Heart right ventricle (tissue), 16 donors: ENCODE results near the gene UGT1A3. TPM values are rescaled to one million over a fixed set of nuclear protein-coding genes. Genes with fewer than 3 reads are reported as not detected.

ENCODE experiments used
- ATAC-seq, 8 donors: fragments of 200-7000 bp; cut with Tn5 transposase; one replicate each; pipeline ENCODE4 v1.9.1; 2020; ENCODE audit warnings: mild to moderate bottlenecking in 8 of 8, moderate library complexity in 8 of 8, moderate number of reproducible peaks in 1 of 8
- DNase-seq, 2 donors: peaks; one replicate each; pipeline ENCODE4 v3.0.0-alpha.2; 2020
- H3K27ac ChIP-seq, 10 donors: fragments of 200-600 bp; sonication (generic) in 2 of 10; one replicate each; pipeline versions ENCODE4 v1.5.0 to v1.8.0; 2020 to 2022; ENCODE audit warnings: mild to moderate bottlenecking in 3 of 10
- H3K27me3 ChIP-seq, 7 donors: fragments of 200-600 bp; one replicate each; pipeline ENCODE4 v1.8.0; 2021 to 2022; ENCODE audit warnings: mild to moderate bottlenecking in 2 of 7
- H3K36me3 ChIP-seq, 9 donors: fragments of 200-600 bp; sonication (generic) in 1 of 9; one replicate each; pipeline versions ENCODE4 v1.5.0 to v1.8.0; 2020 to 2022; ENCODE audit warnings: mild to moderate bottlenecking in 2 of 9
- H3K4me1 ChIP-seq, 9 donors: fragments of 200-600 bp; sonication (generic) in 1 of 9; one replicate each; pipeline versions ENCODE4 v1.5.0 to v1.8.0; 2020 to 2022; ENCODE audit warnings: mild to moderate bottlenecking in 4 of 9
- H3K4me3 ChIP-seq, 10 donors: fragments of 200-600 bp; sonication (generic) in 2 of 10; one replicate each; pipeline versions ENCODE4 v1.5.0 to v1.8.0; 2020 to 2022; ENCODE audit warnings: mild to moderate bottlenecking in 7 of 10, moderate library complexity in 2 of 10
- H3K9me3 ChIP-seq, 11 donors: fragments of 200-600 bp in 10 of 11; sonication (generic) in 2 of 11; one replicate each; pipeline versions ENCODE4 v1.5.0 to v1.8.0; 2013 to 2022; ENCODE audit warnings: mild to moderate bottlenecking in 2 of 11, control low read depth in 1 of 11, moderate library complexity in 1 of 11
- WGBS, 2 donors: extraction: QIAGEN DNeasy Blood & Tissue Kit; methylation state at CpG; one replicate each; pipeline ENCODE4 v1.1.7; 2013; ENCODE audit warnings: inconsistent platforms in 1 of 2; 5-methylcytosine and 5-hydroxymethylcytosine counted together
- intact Hi-C, 10 donors: fragments of 100-400 bp; cut with DNase I; formaldehyde crosslinking; loops; one replicate each; pipeline versions ENCODE4 v1.11.1 to v1.14.2; 2022
- polyA plus RNA-seq, 2 donors: library from polyadenylated mRNA; stranded (reverse); fragments of 200-250 nt; gene quantifications; one replicate each; pipeline ENCODE4 v1.2.3, GENCODE V29; 2013
- total RNA-seq, 10 donors: library from RNA; stranded (reverse); fragmentation: NEBNext Ultra II Directional in 3 of 10; extraction: Animal tissue kit (Norgen Biotek cat#: 25700) in 3 of 10; gene quantifications; one replicate each; pipeline versions ENCODE4 v1.2.1 to v1.2.4, GENCODE V29; 2021 to 2023
- TF ChIP-seq, protein P1 (sequence below), 9 donors: fragments of 200-600 bp; sonication (generic) in 2 of 9; IDR thresholded peaks; one replicate each; pipeline versions ENCODE4 v1.5.0 to v1.8.0; 2021 to 2022; ENCODE audit warnings: antibody characterized with exemption in 9 of 9, mild to moderate bottlenecking in 5 of 9, moderate library complexity in 1 of 9
- donor health status: Arrhythmogenic right ventricular cardiomyopathy.
- donor health status: ischemic (EF 13 %, LVEDD 7.1; RV severe dilation, severe dysfunction).
- donor health status: healthy with polysubstance abuse.
- donor health status: DM: no; HTN: yes; CAD: no.
- donor health status: DM: no; HTN: no; CAD: no.
- donor health status: ischemic (EF 25% LVEDD 6.9; RV normal size, moderate dysfunction).
- donor health status: ischemic (EF 25% LVEDD 5.7; RV mildly dilated, moderate dysfunction).
- donor health status: healthy.
- donor health status: DM: yes; HTN: yes; CAD: no.
- donor health status: Ischemic cardiomyopathy.
- donor health status: ischemic (EF 35%, LVEDD 5.7; RV mildly dilated, moderate dysfunction).
- donor health status: nonischemic (EF 11% LVEDD 7.7; RV severe dilation, severe dysfunction).
- donor health status: DM: yes; HTN: yes; CAD: no.
- donor health status: PGD.
- donor health status: ischemic (EF 29% LVEDD 5.4; RV normal size, mild dysfunction).
- donor health status: nonischemic (EF 23%, LVEDD 6.1; RV moderate dilation, normal function).

Gene UGT1A3
- total and polyA plus RNA-seq, 12 donors: not detected

GRCh38 chr2:233684640-233685039 lies 44.2 kb upstream of the UGT1A3 start:
- ATAC-seq: no peak
- Histone ChIP-seq H3K9me3 (no peaks in the 10 kb centered on the region), H3K27ac (no peak overlapping the region), H3K4me1 (no peaks in the 10 kb centered on the region), H3K36me3 (no peaks in the 10 kb centered on the region), H3K4me3 (no peak overlapping the region), H3K27me3 (peaks cover 0 to 9% (median 0%) of the 10 kb centered on the region in 7 donors)
- intact Hi-C loops: no loop called here
- TF ChIP-seq, protein P1, sequence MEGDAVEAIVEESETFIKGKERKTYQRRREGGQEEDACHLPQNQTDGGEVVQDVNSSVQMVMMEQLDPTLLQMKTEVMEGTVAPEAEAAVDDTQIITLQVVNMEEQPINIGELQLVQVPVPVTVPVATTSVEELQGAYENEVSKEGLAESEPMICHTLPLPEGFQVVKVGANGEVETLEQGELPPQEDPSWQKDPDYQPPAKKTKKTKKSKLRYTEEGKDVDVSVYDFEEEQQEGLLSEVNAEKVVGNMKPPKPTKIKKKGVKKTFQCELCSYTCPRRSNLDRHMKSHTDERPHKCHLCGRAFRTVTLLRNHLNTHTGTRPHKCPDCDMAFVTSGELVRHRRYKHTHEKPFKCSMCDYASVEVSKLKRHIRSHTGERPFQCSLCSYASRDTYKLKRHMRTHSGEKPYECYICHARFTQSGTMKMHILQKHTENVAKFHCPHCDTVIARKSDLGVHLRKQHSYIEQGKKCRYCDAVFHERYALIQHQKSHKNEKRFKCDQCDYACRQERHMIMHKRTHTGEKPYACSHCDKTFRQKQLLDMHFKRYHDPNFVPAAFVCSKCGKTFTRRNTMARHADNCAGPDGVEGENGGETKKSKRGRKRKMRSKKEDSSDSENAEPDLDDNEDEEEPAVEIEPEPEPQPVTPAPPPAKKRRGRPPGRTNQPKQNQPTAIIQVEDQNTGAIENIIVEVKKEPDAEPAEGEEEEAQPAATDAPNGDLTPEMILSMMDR (IDR thresholded peaks at IDR 0.05): no peak
- DNase-seq: no peak
- 67 to 69% methylated on average over 1 of the region's 1 CpG for WGBS, 2 donors

GRCh38 chr2:233686928-233687327 lies 41.9 kb upstream of the UGT1A3 start:
- Histone ChIP-seq H3K4me1 (no peaks in the 10 kb centered on the region), H3K4me3 (no peak overlapping the region), H3K36me3 (no peaks in the 10 kb centered on the region), H3K27me3 (peaks cover 0 to 8% (median 0%) of the 10 kb centered on the region in 7 donors), H3K27ac (no peak overlapping the region), H3K9me3 (no peaks in the 10 kb centered on the region)
- TF ChIP-seq, protein P1 (IDR thresholded peaks at IDR 0.05): no peak
- DNase-seq (no peak), ATAC-seq (no peak)
- WGBS, 2 donors: 79 to 81% methylated on average over 5 of the region's 5 CpGs
- intact Hi-C loops: no loop called here

GRCh38 chr2:233688341-233688740 lies 40.5 kb upstream of the UGT1A3 start:
- intact Hi-C loops: no loop called here

GRCh38 chr2:233689031-233689430 lies 39.8 kb upstream of the UGT1A3 start:
- H3K27me3 ChIP-seq: peaks cover 0 to 10% (median 0%) of the 10 kb centered on the region in 7 donors
- no peak for ATAC-seq
- intact Hi-C loops: no loop called here
- TF ChIP-seq, protein P1 (IDR thresholded peaks at IDR 0.05): no peak
- DNase-seq: no peak
- H3K27ac ChIP-seq: no peak overlapping the region
- H3K4me1 ChIP-seq: no peaks in the 10 kb centered on the region
- no peak overlapping the region for H3K4me3 ChIP-seq
- H3K36me3 ChIP-seq: no peaks in the 10 kb centered on the region
- no peaks in the 10 kb centered on the region for H3K9me3 ChIP-seq

More at GRCh38 chr2:233688341-233688740, 40.5 kb upstream of the UGT1A3 start:
- H3K4me1 ChIP-seq: no peaks in the 10 kb centered on the region
- no peak for DNase-seq
- peaks cover 0 to 10% (median 0%) of the 10 kb centered on the region in 7 donors for H3K27me3 ChIP-seq
- ATAC-seq: no peak
- no peaks in the 10 kb centered on the region for H3K9me3 ChIP-seq
- no peak overlapping the region for H3K27ac ChIP-seq
- no peak overlapping the region for H3K4me3 ChIP-seq
- TF ChIP-seq, protein P1 (IDR thresholded peaks at IDR 0.05): no peak
- no peaks in the 10 kb centered on the region for H3K36me3 ChIP-seq
- 77 to 82% methylated on average over 5 of the region's 5 CpGs for WGBS, 2 donors
